Fibroblast of the aortic adventitia (primary cell): ENCODE results near the gene PAM. TPM values are rescaled to one million over a fixed set of nuclear protein-coding genes. Genes with fewer than 3 reads are reported as not detected.
A peak's percentile ranks its signal among the peaks of the same experiment; 100 is the strongest.

ENCODE experiments used
- DNase-seq: peaks from one replicate; pipeline ENCODE4 v3.0.0-alpha.2; 2010; ENCODE audit warnings: low read depth
- H3K4me3 ChIP-seq: 2 replicates; pipeline ENCODE4 v1.5.1; 2011; ENCODE audit warnings: low read depth, mild to moderate bottlenecking, control low read depth, low read length, moderate library complexity
- total RNA-seq: library from RNA; depleted of rRNA; stranded (reverse); fragments of >200 nt; gene quantifications from 2 replicates; pipeline ENCODE4 v1.2.3, GENCODE V29; 2012; ENCODE audit warnings: low replicate concordance
- TF ChIP-seq, protein P1 (sequence below): IDR thresholded peaks from 2 replicates; pipeline ENCODE4 v1.5.1; 2011; ENCODE audit warnings: mild to moderate bottlenecking, low read length, control low read depth, inconsistent platforms; ENCODE audit not compliant: insufficient read depth

PAM gene
- total RNA-seq, 1 donor, result 528 TPM

DNA sequence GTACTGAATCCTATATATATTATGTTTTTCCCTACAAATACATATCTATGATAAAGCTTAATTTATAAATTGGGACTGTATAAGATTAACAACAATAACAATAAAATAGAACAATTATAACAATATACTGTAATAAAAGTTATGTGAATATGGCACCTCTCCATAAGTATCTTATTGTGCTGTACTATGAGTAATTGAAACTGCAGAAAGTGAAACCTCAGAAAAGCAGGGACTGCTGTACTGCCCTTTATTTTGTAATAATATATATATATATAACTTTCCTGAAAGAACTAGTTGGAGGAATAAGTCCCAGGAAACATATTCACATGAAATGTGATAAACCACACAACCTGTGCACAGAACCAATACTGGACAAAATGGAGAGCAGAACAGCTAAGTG lies 77.3 kb downstream of the PAM start:
- TF ChIP-seq, protein P1, sequence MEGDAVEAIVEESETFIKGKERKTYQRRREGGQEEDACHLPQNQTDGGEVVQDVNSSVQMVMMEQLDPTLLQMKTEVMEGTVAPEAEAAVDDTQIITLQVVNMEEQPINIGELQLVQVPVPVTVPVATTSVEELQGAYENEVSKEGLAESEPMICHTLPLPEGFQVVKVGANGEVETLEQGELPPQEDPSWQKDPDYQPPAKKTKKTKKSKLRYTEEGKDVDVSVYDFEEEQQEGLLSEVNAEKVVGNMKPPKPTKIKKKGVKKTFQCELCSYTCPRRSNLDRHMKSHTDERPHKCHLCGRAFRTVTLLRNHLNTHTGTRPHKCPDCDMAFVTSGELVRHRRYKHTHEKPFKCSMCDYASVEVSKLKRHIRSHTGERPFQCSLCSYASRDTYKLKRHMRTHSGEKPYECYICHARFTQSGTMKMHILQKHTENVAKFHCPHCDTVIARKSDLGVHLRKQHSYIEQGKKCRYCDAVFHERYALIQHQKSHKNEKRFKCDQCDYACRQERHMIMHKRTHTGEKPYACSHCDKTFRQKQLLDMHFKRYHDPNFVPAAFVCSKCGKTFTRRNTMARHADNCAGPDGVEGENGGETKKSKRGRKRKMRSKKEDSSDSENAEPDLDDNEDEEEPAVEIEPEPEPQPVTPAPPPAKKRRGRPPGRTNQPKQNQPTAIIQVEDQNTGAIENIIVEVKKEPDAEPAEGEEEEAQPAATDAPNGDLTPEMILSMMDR, result no peak
- peak; percentile 30 for DNase-seq
- H3K4me3 ChIP-seq, result no peak overlapping the region

- H3K4me3 ChIP-seq, result no peak overlapping the region
- TF ChIP-seq, protein P1, result no peak
- DNase-seq, result no peak
Observed at GRCh38 chr5:102833146-102833545, 78.0 kb downstream of the PAM start.

- H3K4me3 ChIP-seq, result no peak overlapping the region
- no peak for DNase-seq
- TF ChIP-seq, protein P1, result no peak
Observed at GRCh38 chr5:102834438-102834964, 79.4 kb downstream of the PAM start.

DNA sequence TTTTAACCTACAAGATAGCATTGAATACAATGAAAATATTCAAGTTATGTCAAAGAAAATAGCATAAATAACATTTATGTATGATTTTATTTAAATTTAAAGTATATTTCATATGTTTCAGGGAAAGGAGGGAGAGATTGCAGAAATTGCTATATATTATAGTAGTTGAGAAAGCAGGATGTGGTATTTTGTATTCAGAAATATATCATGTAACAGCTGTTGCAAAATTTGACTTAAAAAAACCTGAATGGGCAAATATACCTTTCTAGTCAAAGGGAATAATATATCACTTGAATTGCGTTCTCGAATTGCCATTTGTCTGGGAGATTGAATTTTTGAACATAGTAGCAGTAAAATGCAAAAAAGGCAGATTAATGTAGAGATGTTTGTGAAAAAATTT lies 80.6 kb downstream of the PAM start:
- TF ChIP-seq, protein P1, result no peak
- no peak for DNase-seq
- no peak overlapping the region for H3K4me3 ChIP-seq

DNA sequence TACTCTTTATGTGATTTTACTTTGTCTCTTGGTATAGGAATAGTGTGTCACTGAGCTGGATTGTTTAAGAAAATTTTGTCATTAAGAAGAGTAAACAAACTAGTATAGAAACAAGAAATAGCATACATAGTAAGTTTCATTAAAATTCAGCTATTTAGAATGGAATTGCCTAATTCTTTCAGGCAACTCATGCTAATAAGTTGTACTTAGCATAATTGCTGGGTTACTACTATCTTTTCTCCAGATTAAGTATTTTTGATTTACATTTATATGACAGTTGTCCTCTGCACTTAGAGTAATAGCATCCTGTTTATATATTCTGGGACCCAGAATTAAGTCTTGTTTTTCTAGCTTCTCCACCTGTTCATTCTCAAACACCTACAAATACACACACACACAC lies 85.9 kb downstream of the PAM start:
- TF ChIP-seq, protein P1, result no peak
- H3K4me3 ChIP-seq, result no peak overlapping the region
- no peak for DNase-seq

DNA sequence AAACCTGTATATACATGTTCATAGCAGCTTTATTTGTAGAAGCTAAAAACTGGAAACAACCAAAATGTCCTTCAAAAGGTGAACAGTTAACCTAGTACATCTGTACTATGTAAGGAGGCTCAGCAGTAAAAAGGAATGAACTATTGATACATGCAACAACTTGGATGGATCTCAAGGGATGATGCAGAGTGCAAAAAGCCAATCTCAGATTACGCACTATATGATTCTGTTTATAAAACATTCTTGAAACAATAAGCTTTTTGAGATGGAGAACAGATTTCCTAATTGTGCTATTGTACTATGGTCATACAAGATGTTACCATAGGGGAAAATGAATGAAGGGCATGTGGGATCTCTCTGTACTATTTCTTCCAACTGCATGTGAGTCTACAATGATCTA lies 88.9 kb downstream of the PAM start:
- H3K4me3 ChIP-seq, result no peak overlapping the region
- TF ChIP-seq, protein P1, result no peak
- no peak for DNase-seq

- H3K4me3 ChIP-seq, result no peak overlapping the region
- TF ChIP-seq, protein P1, result no peak
- no peak for DNase-seq
Observed at GRCh38 chr5:102845041-102845440, 89.9 kb downstream of the PAM start.
